OCI-M1 (cell line): ENCODE data around the gene DNASE1.
"Not testable (repeated sequence)": the region's sequence is repeated elsewhere in the genome, so short reads cannot be mapped to it uniquely, and the experiment has no call there.

ENCODE experiments used
- DNase-seq: peaks from one replicate; lab custom pipeline; 2025; lab: John Stamatoyannopoulos, UW

The DNASE1 gene

GRCh38 chr16:3654249-3654991 is at the start of gene DNASE1:
Gene DNASE1 (plus strand): TSS chr16:3654691. CDS start chr16:3655374, 683 bp downstream.
- peak; percentile 69 for DNase-seq

GRCh38 chr16:3606441-3606840 is 48.0 kb upstream of the DNASE1 start:
- no peak for DNase-seq

- no peak for DNase-seq
Observed at GRCh38 chr16:3607161-3607560, 47.3 kb upstream of the DNASE1 start.

- no peak for DNase-seq
Observed at GRCh38 chr16:3607634-3608033, 46.9 kb upstream of the DNASE1 start.

GRCh38 chr16:3608069-3608468 is 46.4 kb upstream of the DNASE1 start:
- no peak for DNase-seq

- DNase-seq, result not testable (repeated sequence)
Observed at GRCh38 chr16:3608976-3609375, 45.5 kb upstream of the DNASE1 start.

- DNase-seq, result peak; percentile 60
Observed at GRCh38 chr16:3609895-3610697, 44.4 kb upstream of the DNASE1 start.

- DNase-seq, result peak; percentile 58
Observed at GRCh38 chr16:3610698-3611145, 43.8 kb upstream of the DNASE1 start.

- DNase-seq, result peak; percentile 96
Observed at GRCh38 chr16:3611146-3611975, 43.1 kb upstream of the DNASE1 start, which contains the start of gene SLX4. Gene SLX4 (minus strand): TSS chr16:3611606. CDS start chr16:3608964, 2,642 bp downstream.

GRCh38 chr16:3612510-3613466 is 41.7 kb upstream of the DNASE1 start:
- DNase-seq, result peak; percentile 13

GRCh38 chr16:3618769-3619141 is 35.7 kb upstream of the DNASE1 start:
- DNase-seq, result no peak

- DNase-seq, result no peak
Observed at GRCh38 chr16:3623642-3624041, 30.8 kb upstream of the DNASE1 start.

GRCh38 chr16:3625331-3625730 is 29.2 kb upstream of the DNASE1 start:
- no peak for DNase-seq

GRCh38 chr16:3625911-3626732 is 28.4 kb upstream of the DNASE1 start:
- peak; percentile 81 for DNase-seq

GRCh38 chr16:3637371-3637923 is 17.0 kb upstream of the DNASE1 start:
- peak; percentile 68 for DNase-seq

GRCh38 chr16:3638916-3639644 is 15.4 kb upstream of the DNASE1 start:
- DNase-seq, result no peak

- no peak for DNase-seq
Observed at GRCh38 chr16:3640207-3640606, 14.3 kb upstream of the DNASE1 start.

- no peak for DNase-seq
Observed at GRCh38 chr16:3640632-3641501, 13.6 kb upstream of the DNASE1 start.
